Keratinocyte (primary cell): ENCODE results near the gene EPHA2.

Source experiments
- CTCF ChIP-seq, 3 experiments: IDR thresholded peaks in 1 of 3; conservative IDR thresholded peaks in 1 of 3; optimal IDR thresholded peaks in 1 of 3; 2 replicates in 2 of 3; 3 replicates in 1 of 3; pipeline versions ENCODE3 to v1.5.1; 2011; ENCODE audit warnings: low read length in 3 of 3, mild to moderate bottlenecking in 3 of 3, moderate library complexity in 2 of 3, control low read depth in 1 of 3, inconsistent platforms in 1 of 3; ENCODE audit not compliant: insufficient read depth in 2 of 3; ENCODE audit errors: extremely low read depth in 1 of 3
- EZH2 ChIP-seq: IDR thresholded peaks from one replicate; pipeline ENCODE4 v1.6.1; 2012; ENCODE audit warnings: inconsistent platforms, mild to moderate bottlenecking, low read length, moderate library complexity

GRCh38 chr1:16120407-16120806, 35.5 kb downstream of the EPHA2 start:
- TF ChIP-seq CTCF (optimal IDR thresholded peaks at IDR 0.05 in 1 of 3, IDR thresholded peaks at IDR 0.05 in 1 of 3, conservative IDR thresholded peaks at IDR 0.05 in 1 of 3; ENCODE audit: extremely low read depth in 1 of 3, insufficient read depth in 2 of 3, low read length in 3 of 3) (no peak), EZH2 (no peak)
